ENCODE results near the gene PACRG. TPM values are rescaled to one million over a fixed set of nuclear protein-coding genes. Genes with fewer than 3 reads are reported as not detected.

Gene PACRG
- total RNA-seq, 1 donor from 2014 or later: 2.4 TPM

DNA sequence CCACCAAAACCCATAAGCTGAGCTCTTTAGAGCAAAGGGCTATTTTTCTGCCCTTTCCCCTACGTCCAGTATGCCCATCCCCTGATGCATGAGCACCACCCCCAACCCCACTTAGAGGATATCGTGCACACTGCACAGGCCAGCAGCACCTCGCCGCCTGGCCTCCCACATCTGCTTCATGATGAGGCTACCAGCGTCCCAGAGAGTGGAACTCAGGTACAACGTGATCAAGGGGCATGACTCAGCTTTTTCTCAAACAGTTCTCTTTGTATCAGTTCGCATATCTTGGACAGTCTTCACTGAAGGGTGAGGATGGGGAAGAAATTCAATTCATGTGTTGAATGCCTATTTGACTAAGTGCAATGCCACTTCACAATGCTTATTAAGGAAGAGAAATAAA lies 604.8 kb downstream of the PACRG start:
- Mint-ChIP-seq H3K4me3 (ENCODE audit: low read depth) (no peak overlapping the region), H3K27ac (no peak overlapping the region), H3K36me3 (ENCODE audit: insufficient read depth) (no peaks in the 10 kb centered on the region), H3K27me3 (peaks cover 13% of the 10 kb centered on the region), H3K9me3 (ENCODE audit: low read depth) (no peaks in the 10 kb centered on the region), H3K4me1 (ENCODE audit: low read depth) (no peaks in the 10 kb centered on the region)
- TF ChIP-seq, protein P1, sequence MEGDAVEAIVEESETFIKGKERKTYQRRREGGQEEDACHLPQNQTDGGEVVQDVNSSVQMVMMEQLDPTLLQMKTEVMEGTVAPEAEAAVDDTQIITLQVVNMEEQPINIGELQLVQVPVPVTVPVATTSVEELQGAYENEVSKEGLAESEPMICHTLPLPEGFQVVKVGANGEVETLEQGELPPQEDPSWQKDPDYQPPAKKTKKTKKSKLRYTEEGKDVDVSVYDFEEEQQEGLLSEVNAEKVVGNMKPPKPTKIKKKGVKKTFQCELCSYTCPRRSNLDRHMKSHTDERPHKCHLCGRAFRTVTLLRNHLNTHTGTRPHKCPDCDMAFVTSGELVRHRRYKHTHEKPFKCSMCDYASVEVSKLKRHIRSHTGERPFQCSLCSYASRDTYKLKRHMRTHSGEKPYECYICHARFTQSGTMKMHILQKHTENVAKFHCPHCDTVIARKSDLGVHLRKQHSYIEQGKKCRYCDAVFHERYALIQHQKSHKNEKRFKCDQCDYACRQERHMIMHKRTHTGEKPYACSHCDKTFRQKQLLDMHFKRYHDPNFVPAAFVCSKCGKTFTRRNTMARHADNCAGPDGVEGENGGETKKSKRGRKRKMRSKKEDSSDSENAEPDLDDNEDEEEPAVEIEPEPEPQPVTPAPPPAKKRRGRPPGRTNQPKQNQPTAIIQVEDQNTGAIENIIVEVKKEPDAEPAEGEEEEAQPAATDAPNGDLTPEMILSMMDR (IDR thresholded peaks at IDR 0.05; ENCODE audit: unreplicated experiment): no peak
- no peak for DNase-seq (ENCODE audit: low spot score, unreplicated experiment)

DNA sequence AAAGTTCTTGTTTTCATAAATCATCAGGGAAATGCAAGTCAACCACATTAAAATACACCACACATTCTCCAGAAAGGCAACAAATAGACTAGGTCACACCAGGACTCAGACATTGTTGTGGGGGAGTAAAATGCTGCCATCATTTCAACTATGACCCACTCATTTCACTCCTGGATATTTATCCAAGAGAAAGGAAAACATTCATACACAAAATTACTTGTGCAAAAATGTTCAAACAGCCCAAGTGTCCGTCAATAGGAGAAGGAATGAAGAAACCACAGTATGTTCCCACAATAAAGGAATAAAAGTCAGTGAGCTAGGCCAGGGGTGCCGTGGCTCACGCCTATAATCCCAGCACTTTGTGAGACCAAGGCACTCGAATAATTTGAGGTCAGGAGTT lies 605.3 kb downstream of the PACRG start:
- no peaks in the 10 kb centered on the region for H3K4me1 Mint-ChIP-seq (ENCODE audit: low read depth)
- TF ChIP-seq, protein P1 (IDR thresholded peaks at IDR 0.05; ENCODE audit: unreplicated experiment): no peak
- H3K9me3 Mint-ChIP-seq (ENCODE audit: low read depth): no peaks in the 10 kb centered on the region
- H3K4me3 Mint-ChIP-seq (ENCODE audit: low read depth): no peak overlapping the region
- no peaks in the 10 kb centered on the region for H3K36me3 Mint-ChIP-seq (ENCODE audit: insufficient read depth)
- no peak overlapping the region for H3K27ac Mint-ChIP-seq
- DNase-seq (ENCODE audit: low spot score, unreplicated experiment): no peak
- H3K27me3 Mint-ChIP-seq: peaks cover 13% of the 10 kb centered on the region

- TF ChIP-seq, protein P1 (IDR thresholded peaks at IDR 0.05; ENCODE audit: unreplicated experiment): no peak
- H3K36me3 Mint-ChIP-seq (ENCODE audit: insufficient read depth): no peaks in the 10 kb centered on the region
- H3K27me3 Mint-ChIP-seq: peaks cover 13% of the 10 kb centered on the region
- no peak overlapping the region for H3K4me3 Mint-ChIP-seq (ENCODE audit: low read depth)
- no peak for DNase-seq (ENCODE audit: low spot score, unreplicated experiment)
- no peaks in the 10 kb centered on the region for H3K9me3 Mint-ChIP-seq (ENCODE audit: low read depth)
- no peaks in the 10 kb centered on the region for H3K4me1 Mint-ChIP-seq (ENCODE audit: low read depth)
- H3K27ac Mint-ChIP-seq: no peak overlapping the region
These were observed 606.2 kb downstream of the PACRG start for GRCh38 chr6:163333701-163334663.

GRCh38 chr6:163335056-163335455 lies 607.3 kb downstream of the PACRG start:
- Mint-ChIP-seq H3K36me3 (ENCODE audit: insufficient read depth) (no peaks in the 10 kb centered on the region), H3K4me3 (ENCODE audit: low read depth) (no peak overlapping the region), H3K4me1 (ENCODE audit: low read depth) (no peaks in the 10 kb centered on the region), H3K27ac (no peak overlapping the region), H3K27me3 (peaks cover 13% of the 10 kb centered on the region), H3K9me3 (ENCODE audit: low read depth) (no peaks in the 10 kb centered on the region)
- no peak for DNase-seq (ENCODE audit: low spot score, unreplicated experiment)
- TF ChIP-seq, protein P1 (IDR thresholded peaks at IDR 0.05; ENCODE audit: unreplicated experiment): no peak

DNA sequence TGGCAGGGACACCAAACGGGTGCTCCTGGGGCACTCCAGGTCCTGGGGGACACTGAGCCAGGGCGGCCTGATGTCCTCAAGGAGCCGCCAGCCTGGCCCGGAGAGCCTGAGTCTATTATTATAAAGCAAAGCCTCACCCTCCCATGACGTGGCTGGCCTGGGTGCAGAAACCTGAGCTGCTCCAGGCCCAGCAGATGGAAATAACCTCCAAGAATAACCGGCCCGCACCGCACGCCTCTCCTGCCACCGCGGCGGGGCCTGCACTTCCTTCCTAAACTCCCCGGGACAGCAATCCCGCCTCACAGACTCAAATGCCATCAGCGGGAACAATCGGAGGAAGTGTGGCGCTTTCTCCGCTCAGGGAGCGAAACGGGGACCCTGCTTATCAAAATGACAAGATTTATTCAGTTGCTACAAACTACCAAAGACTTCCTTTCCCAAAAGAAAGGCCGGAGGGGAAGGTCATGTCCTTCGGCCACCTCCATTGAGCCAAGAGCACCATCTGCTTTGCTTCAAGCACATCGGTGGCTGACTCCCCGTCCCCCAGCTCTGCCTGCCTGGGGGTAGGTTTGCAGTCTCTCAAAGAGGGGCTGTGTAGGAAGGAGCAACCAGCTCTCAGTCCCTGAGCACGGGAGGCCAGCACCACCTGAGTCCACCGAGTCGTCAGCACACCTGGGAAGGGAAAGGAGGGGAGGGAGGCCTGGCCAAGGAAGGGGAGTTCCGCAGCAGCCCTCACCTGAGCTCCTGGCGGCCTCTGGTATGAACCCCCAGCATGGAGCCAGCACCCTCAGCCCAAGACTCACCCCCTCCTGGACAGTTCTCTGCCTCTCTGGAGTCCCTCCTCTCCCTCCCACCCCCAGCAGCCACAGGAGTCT lies 608.1 kb downstream of the PACRG start:
- Mint-ChIP-seq H3K4me3 (ENCODE audit: low read depth) (no peak overlapping the region), H3K27me3 (peaks cover 8% of the 10 kb centered on the region), H3K4me1 (ENCODE audit: low read depth) (no peaks in the 10 kb centered on the region), H3K27ac (no peak overlapping the region), H3K36me3 (ENCODE audit: insufficient read depth) (no peaks in the 10 kb centered on the region), H3K9me3 (ENCODE audit: low read depth) (no peaks in the 10 kb centered on the region)
- DNase-seq (ENCODE audit: low spot score, unreplicated experiment): no peak
- TF ChIP-seq, protein P1 (IDR thresholded peaks at IDR 0.05; ENCODE audit: unreplicated experiment): no peak

All from progenitor cell of endocrine pancreas (in vitro differentiated cells).